Measurements from ENCODE around the gene POLR3H.

POLR3H gene

GRCh38 chr22:41538583-41538982 is 5.7 kb downstream of the POLR3H start:
- no peak for DNase-seq (ENCODE audit: low read depth)
- no peak overlapping the region for H3K4me3 ChIP-seq (ENCODE audit: low read depth, low read length)
- no peak for TF ChIP-seq CTCF (IDR thresholded peaks at IDR 0.05; ENCODE audit: low read depth, low read length, missing control alignments)

GRCh38 chr22:41537203-41537602 is 7.1 kb downstream of the POLR3H start:
- no peak for DNase-seq (ENCODE audit: low read depth)
- no peak overlapping the region for H3K4me3 ChIP-seq (ENCODE audit: low read depth, low read length)
- TF ChIP-seq CTCF (IDR thresholded peaks at IDR 0.05; ENCODE audit: low read depth, low read length, missing control alignments) = no peak

GRCh38 chr22:41535244-41535643 is 9.0 kb downstream of the POLR3H start:
- no peak for TF ChIP-seq CTCF (IDR thresholded peaks at IDR 0.05; ENCODE audit: low read depth, low read length, missing control alignments)
- DNase-seq (ENCODE audit: low read depth) = no peak
- H3K4me3 ChIP-seq (ENCODE audit: low read depth, low read length) = no peak overlapping the region

- no peak for TF ChIP-seq CTCF (IDR thresholded peaks at IDR 0.05; ENCODE audit: low read depth, low read length, missing control alignments)
- DNase-seq (ENCODE audit: low read depth) = no peak
These were observed 10.1 kb downstream of the POLR3H start for GRCh38 chr22:41534219-41534618.

GRCh38 chr22:41532908-41533825 is 11.1 kb downstream of the POLR3H start:
- DNase-seq (ENCODE audit: low read depth) = peak; percentile 30
- peak; percentile 92 for TF ChIP-seq CTCF (IDR thresholded peaks at IDR 0.05; ENCODE audit: low read depth, low read length, missing control alignments)
- H3K4me3 ChIP-seq (ENCODE audit: low read depth, low read length) = no peak overlapping the region

More at GRCh38 chr22:41534219-41534618, 10.1 kb downstream of the POLR3H start:
- H3K4me3 ChIP-seq (ENCODE audit: low read depth, low read length) = no peak overlapping the region

- DNase-seq (ENCODE audit: low read depth) = no peak
- no peak for TF ChIP-seq CTCF (IDR thresholded peaks at IDR 0.05; ENCODE audit: low read depth, low read length, missing control alignments)
- no peak overlapping the region for H3K4me3 ChIP-seq (ENCODE audit: low read depth, low read length)
These were observed 12.4 kb downstream of the POLR3H start for GRCh38 chr22:41531715-41532477.

All from GM12864 (cell line).